GM12892 (cell line): ENCODE data around the gene GPR176.

Experiments used
- POLR2A ChIP-seq: IDR thresholded peaks from 2 replicates; pipeline ENCODE4 v1.6.1; 2011; ENCODE audit warnings: low read depth, low read length, control low read depth
- POLR2AphosphoS5 ChIP-seq: IDR thresholded peaks from 2 replicates; pipeline ENCODE4 v1.6.1; 2011; ENCODE audit warnings: low read depth, low read length, control low read depth
- TAF1 ChIP-seq: IDR thresholded peaks from 2 replicates; pipeline ENCODE4 v1.6.1; 2011; ENCODE audit warnings: low read depth, mild to moderate bottlenecking, control low read depth, low read length, borderline replicate concordance

DNA sequence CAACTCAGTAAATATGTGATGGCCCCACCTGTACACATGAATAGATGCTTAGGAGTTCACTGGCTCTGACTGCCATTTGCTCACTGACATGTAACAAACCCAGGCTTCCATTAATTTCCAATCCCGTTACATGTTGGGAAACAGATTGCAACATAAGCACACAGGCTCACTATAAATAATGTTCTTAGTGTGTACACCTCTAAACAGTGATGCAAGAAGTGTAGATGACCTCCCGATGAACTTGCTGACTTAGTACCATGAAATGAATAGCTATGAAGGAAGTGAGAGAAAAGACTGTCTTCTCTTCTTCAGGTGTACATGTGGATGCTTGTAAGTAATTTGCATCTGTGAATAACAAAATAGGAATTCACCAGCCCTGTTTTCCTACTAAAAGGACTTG lies 116.0 kb downstream of the GPR176 start:
- TF ChIP-seq POLR2A, result no peak
- no peak for TF ChIP-seq POLR2AphosphoS5
- TF ChIP-seq TAF1, result no peak
